ENCODE data around the gene TAF11L7. TPM values are rescaled to one million over a fixed set of nuclear protein-coding genes. Genes with fewer than 3 reads are reported as not detected.

The TAF11L7 gene
- not detected for total RNA-seq

GRCh38 chr5:17585658-17586057 lies at the start of gene TAF11L7:
Gene TAF11L7 (minus strand): TSS chr5:17585758.

DNA sequence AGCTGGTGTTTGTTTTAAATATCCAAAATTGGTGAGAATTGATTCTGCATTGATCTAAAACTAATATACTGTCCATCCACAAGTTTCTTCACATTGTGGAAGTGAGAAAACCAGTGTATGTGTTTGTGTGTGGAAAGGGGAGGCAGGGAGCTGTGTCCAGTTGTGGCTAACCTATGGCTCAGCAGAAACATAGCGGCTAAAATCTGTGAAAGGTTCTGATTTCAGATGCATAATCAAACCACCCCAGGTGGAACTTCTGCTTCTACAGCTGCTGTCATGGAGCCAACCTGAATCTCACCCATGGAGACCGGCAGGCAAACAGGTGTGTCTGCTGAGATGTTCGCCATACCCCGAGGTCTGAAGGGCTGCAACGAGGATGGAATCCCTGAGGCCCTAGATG lies 48.6 kb upstream of the TAF11L7 start, which contains the start of gene TAF11L14:
Gene TAF11L14 (plus strand): TSS at position 301 of the 400 bp plus-strand sequence.

GRCh38 chr5:17631788-17632187 lies 46.2 kb upstream of the TAF11L7 start, which contains the start of gene TAF11L13:
Gene TAF11L13 (plus strand): TSS chr5:17632088.

GRCh38 chr5:17610092-17610491 lies 24.5 kb upstream of the TAF11L7 start, which contains the start of gene TAF11L12:
Gene TAF11L12 (plus strand): TSS chr5:17610392.

DNA sequence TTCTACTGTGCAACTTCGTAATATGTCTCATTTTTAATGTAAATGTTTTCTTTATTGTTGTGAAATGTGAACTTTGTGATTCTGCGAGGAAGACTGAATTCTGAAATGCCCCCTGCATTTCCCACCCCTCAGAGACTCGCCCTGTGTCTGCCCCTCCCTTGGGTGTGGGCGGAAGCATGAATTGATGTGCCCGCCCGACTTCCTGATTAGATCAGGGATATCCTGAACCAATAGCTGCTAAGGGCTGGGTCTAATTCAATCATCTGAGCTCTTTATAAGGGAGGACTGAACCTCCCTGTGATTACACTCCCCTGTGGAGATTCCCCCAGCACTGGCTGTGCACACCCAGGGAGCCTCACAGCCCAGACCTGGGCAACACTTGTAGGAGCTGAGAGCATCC lies 18.3 kb upstream of the TAF11L7 start, which contains the start of gene TAF11L11:
Gene TAF11L11 (plus strand): TSS at position 304 of the 400 bp plus-strand sequence.

GRCh38 chr5:17597728-17598127 lies 12.2 kb upstream of the TAF11L7 start, which contains the start of gene TAF11L10:
Gene TAF11L10 (minus strand): TSS chr5:17597828.

GRCh38 chr5:17594255-17594654 lies 8.7 kb upstream of the TAF11L7 start, which contains the start of gene TAF11L9:
Gene TAF11L9 (minus strand): TSS chr5:17594394.

DNA sequence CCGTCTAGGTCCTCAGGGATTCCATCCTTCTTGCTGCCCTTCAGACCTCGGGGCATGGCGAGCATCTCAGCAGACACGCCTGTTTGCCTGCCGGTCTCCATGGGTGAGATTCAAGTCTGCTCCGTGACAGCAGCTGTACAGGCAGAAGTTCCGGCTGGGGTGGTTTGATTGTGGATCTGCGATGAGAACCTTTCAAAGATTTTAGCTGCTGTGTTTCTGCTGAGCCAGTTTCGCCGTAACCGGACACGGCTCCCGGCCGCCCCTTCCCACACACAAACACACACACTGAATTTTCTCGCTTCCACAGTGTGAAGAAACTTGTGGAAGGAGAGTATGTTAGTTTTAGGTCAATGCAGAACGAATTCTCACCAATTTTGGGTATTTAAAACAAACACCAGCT lies 5.3 kb upstream of the TAF11L7 start, which contains the start of gene TAF11L8:
Gene TAF11L8 (minus strand): TSS at position 101 of the 400 bp plus-strand sequence.

Small RNA genes within 50 kb of the gene (small RNA-seq; reads per million reads assigned to genes)
- gene AC233724.3 (ENCODE audit: low replicate concordance): not detected
- not detected for gene AC233724.6 (ENCODE audit: low replicate concordance)
- not detected for gene AC233724.7 (ENCODE audit: low replicate concordance)

Other genes with a start within 250 kb of the TAF11L7 start
- gene TAF11L2, start 87.5 kb downstream of the TAF11L7 start, total RNA-seq: not detected
- gene TAF11L3, start 67.4 kb downstream of the TAF11L7 start, total RNA-seq: not detected
- not detected for gene TAF11L4, start 64.0 kb downstream of the TAF11L7 start, total RNA-seq
- gene TAF11L5, start 60.5 kb downstream of the TAF11L7 start, total RNA-seq: not detected
- not detected for gene TAF11L6, start 57.1 kb downstream of the TAF11L7 start, total RNA-seq
- gene TAF11L8, start 5.2 kb upstream of the TAF11L7 start, total RNA-seq: not detected
- not detected for gene TAF11L9, start 8.6 kb upstream of the TAF11L7 start, total RNA-seq
- gene TAF11L10, start 12.1 kb upstream of the TAF11L7 start, total RNA-seq: not detected
- not detected for gene TAF11L11, start 18.4 kb upstream of the TAF11L7 start, total RNA-seq
- gene TAF11L12, start 24.6 kb upstream of the TAF11L7 start, total RNA-seq: not detected
- gene TAF11L13, start 46.3 kb upstream of the TAF11L7 start, total RNA-seq: not detected
- gene TAF11L14, start 48.7 kb upstream of the TAF11L7 start, total RNA-seq: not detected